ENCODE data around the gene ZACN.
A peak's percentile ranks its signal among the peaks of the same experiment; 100 is the strongest.
"Not testable (repeated sequence)": the region's sequence is repeated elsewhere in the genome, so short reads cannot be mapped to it uniquely, and the experiment has no call there.

The ZACN gene

DNA sequence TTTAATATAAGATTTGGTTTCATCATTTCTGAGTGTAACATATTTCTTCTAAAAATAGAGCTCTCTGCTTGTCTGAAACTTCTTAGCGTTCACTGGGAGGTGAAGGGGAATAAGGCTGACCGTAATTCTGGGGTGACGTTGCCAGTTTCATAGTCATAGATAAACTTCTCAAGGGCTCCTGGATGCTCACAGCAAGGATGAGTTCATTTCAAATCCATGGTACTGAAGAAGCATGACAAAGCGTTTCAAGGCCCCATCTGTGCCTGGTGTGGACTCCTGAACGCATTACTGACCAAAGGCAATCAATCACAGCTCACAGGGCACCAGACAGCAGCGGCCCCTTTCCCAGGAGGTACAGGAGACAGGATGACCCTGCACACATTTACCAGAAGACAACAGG is 39.9 kb upstream of the ZACN start:
- Histone ChIP-seq H3K4me3 (no peak overlapping the region), H3K9me3 (ENCODE audit: low read depth, low read length) (no peaks in the 10 kb centered on the region), H3K36me3 (ENCODE audit: insufficient read depth, low read length) (peaks cover 51% of the 10 kb centered on the region), H3K27ac (0 out of 2 replicates have a peak overlapping the region, but pooled peaks have one; percentile 11), H3K9ac (ENCODE audit: insufficient read length) (no peak overlapping the region)
- DNase-seq (ENCODE audit: low read depth, low spot score): no peak
- TF ChIP-seq POLR2AphosphoS5 (IDR thresholded peaks at IDR 0.05; ENCODE audit: borderline replicate concordance, low read depth, low read length): no peak
- TF ChIP-seq FOXP2 (optimal IDR thresholded peaks at IDR 0.05; ENCODE audit: control extremely low read depth, extremely low read length, insufficient read depth): no peak
- TF ChIP-seq EZH2 (IDR thresholded peaks at IDR 0.05): no peak

GRCh38 chr17:76040376-76040775 is 38.6 kb upstream of the ZACN start:
- Histone ChIP-seq H3K9ac (ENCODE audit: insufficient read length) (no peak overlapping the region), H3K27ac (no peak overlapping the region), H3K36me3 (ENCODE audit: insufficient read depth, low read length) (peaks cover 64% of the 10 kb centered on the region), H3K9me3 (ENCODE audit: low read depth, low read length) (no peaks in the 10 kb centered on the region), H3K4me3 (no peak overlapping the region)
- DNase-seq (ENCODE audit: low read depth, low spot score): no peak
- TF ChIP-seq FOXP2 (optimal IDR thresholded peaks at IDR 0.05; ENCODE audit: control extremely low read depth, extremely low read length, insufficient read depth) (no peak), EZH2 (IDR thresholded peaks at IDR 0.05) (no peak), POLR2AphosphoS5 (IDR thresholded peaks at IDR 0.05; ENCODE audit: borderline replicate concordance, low read depth, low read length) (no peak)

- H3K4me3 ChIP-seq; H3K9ac ChIP-seq (ENCODE audit: insufficient read length); H3K27ac ChIP-seq; DNase-seq (ENCODE audit: low read depth, low spot score); H3K9me3 ChIP-seq (ENCODE audit: low read depth, low read length): not testable (repeated sequence)
- peaks cover 86% of the 10 kb centered on the region for H3K36me3 ChIP-seq (ENCODE audit: insufficient read depth, low read length)
These were observed 36.1 kb upstream of the ZACN start for GRCh38 chr17:76042868-76043267.

DNA sequence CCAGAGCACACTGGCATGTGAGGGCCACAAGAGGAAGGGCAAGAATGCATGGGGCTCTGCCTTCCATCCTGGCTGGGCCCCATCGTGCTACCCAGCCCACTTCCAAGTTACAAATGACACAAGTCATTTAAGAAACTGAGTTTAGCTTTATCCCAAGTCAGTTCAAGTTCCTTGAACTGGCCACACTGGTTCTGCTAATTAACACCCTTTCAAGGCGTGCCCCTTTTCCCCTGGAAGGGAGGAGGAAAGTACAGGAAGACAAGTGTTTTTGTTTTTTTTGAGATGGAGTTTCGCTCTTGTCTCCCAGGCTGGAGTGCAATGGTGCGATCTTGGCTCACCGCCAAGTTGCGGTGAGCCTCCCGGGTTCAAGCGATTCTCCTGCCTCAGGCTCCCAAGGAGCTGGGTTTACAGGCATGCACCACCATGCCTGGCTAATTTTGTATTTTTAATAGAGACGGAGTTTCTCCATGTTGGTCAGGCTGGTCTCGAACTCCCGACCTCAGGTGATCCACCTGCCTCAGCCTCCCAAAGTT is 34.4 kb upstream of the ZACN start:
- not testable (repeated sequence) for DNase-seq (ENCODE audit: low read depth, low spot score); H3K27ac ChIP-seq

GRCh38 chr17:76046064-76046463 is 32.9 kb upstream of the ZACN start:
- Histone ChIP-seq H3K4me3 (no peak overlapping the region), H3K27ac (no peak overlapping the region), H3K36me3 (ENCODE audit: insufficient read depth, low read length) (peaks cover 89% of the 10 kb centered on the region), H3K9ac (ENCODE audit: insufficient read length) (no peak overlapping the region), H3K9me3 (ENCODE audit: low read depth, low read length) (no peaks in the 10 kb centered on the region)
- no peak for DNase-seq (ENCODE audit: low read depth, low spot score)
- TF ChIP-seq POLR2AphosphoS5 (IDR thresholded peaks at IDR 0.05; ENCODE audit: borderline replicate concordance, low read depth, low read length) (no peak), EZH2 (IDR thresholded peaks at IDR 0.05) (no peak), FOXP2 (optimal IDR thresholded peaks at IDR 0.05; ENCODE audit: control extremely low read depth, extremely low read length, insufficient read depth) (no peak)

More for the DNA sequence above, 34.4 kb upstream of the ZACN start:
- H3K9me3 ChIP-seq (ENCODE audit: low read depth, low read length); H3K9ac ChIP-seq (ENCODE audit: insufficient read length); H3K4me3 ChIP-seq: not testable (repeated sequence)
- peaks cover 89% of the 10 kb centered on the region for H3K36me3 ChIP-seq (ENCODE audit: insufficient read depth, low read length)

DNA sequence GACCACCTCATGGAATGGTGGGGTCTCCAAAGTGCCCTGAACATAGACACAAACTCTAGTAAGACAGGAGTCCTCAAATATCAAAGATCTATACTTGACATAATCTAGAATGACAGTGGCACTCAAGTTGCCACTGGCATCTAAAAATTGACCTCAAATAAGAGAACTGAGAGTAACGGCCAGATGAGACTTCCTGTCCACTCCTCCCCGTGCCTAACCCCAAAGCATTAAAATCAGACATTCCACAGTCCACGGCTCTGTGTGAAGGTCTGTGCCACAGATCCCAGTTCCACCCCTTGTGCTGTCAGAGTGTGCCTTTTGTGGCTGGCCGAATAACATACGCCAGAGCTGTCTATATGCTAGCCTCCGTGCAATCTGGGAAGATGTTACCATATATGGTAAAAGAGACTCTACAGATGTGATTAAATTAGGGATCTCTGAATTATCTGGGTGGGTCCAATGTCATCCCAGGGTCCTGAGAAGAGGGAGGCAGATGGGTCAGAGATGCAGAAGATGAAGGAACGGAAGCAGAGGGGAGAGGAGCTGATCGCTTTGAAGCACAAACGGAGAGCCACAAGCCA is 30.9 kb upstream of the ZACN start:
- Histone ChIP-seq H3K9ac (ENCODE audit: insufficient read length) (no peak overlapping the region), H3K9me3 (ENCODE audit: low read depth, low read length) (no peaks in the 10 kb centered on the region), H3K4me3 (no peak overlapping the region), H3K36me3 (ENCODE audit: insufficient read depth, low read length) (peaks cover 86% of the 10 kb centered on the region), H3K27ac (no peak overlapping the region)
- DNase-seq (ENCODE audit: low read depth, low spot score): no peak
- TF ChIP-seq POLR2AphosphoS5 (IDR thresholded peaks at IDR 0.05; ENCODE audit: borderline replicate concordance, low read depth, low read length) (no peak), FOXP2 (optimal IDR thresholded peaks at IDR 0.05; ENCODE audit: control extremely low read depth, extremely low read length, insufficient read depth) (no peak), EZH2 (IDR thresholded peaks at IDR 0.05) (no peak)

- H3K9ac ChIP-seq (ENCODE audit: insufficient read length): no peak overlapping the region
- TF ChIP-seq EZH2 (IDR thresholded peaks at IDR 0.05) (no peak), FOXP2 (optimal IDR thresholded peaks at IDR 0.05; ENCODE audit: control extremely low read depth, extremely low read length, insufficient read depth) (no peak), POLR2AphosphoS5 (IDR thresholded peaks at IDR 0.05; ENCODE audit: borderline replicate concordance, low read depth, low read length) (no peak)
- H3K27ac ChIP-seq: no peak overlapping the region
- peaks cover 86% of the 10 kb centered on the region for H3K36me3 ChIP-seq (ENCODE audit: insufficient read depth, low read length)
- no peaks in the 10 kb centered on the region for H3K9me3 ChIP-seq (ENCODE audit: low read depth, low read length)
- DNase-seq (ENCODE audit: low read depth, low spot score): no peak
- no peak overlapping the region for H3K4me3 ChIP-seq
These were observed 30.3 kb upstream of the ZACN start for GRCh38 chr17:76048711-76049110.

DNA sequence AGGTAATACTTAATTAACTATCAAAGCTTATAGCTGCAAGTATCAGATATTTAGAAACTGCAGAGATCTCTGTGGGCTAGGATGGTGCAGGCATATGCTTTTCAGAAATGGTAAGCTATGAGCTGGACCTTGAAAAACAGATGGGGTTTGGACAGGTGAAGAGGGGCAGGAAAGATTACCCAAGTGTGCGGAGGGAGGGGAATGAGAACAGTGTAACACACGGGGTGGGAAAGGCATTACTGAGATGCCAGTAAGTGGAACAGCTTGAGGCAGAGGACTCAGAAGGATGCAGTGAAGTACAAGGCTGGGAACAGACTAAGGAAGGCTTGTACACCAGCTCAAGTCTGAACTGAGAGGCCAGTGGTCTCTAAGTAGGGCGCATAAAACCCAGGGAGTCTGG is 29.7 kb upstream of the ZACN start:
- H3K4me3 ChIP-seq: no peak overlapping the region
- no peaks in the 10 kb centered on the region for H3K9me3 ChIP-seq (ENCODE audit: low read depth, low read length)
- peaks cover 85% of the 10 kb centered on the region for H3K36me3 ChIP-seq (ENCODE audit: insufficient read depth, low read length)
- DNase-seq (ENCODE audit: low read depth, low spot score): no peak
- H3K27ac ChIP-seq: no peak overlapping the region
- no peak overlapping the region for H3K9ac ChIP-seq (ENCODE audit: insufficient read length)
- TF ChIP-seq POLR2AphosphoS5 (IDR thresholded peaks at IDR 0.05; ENCODE audit: borderline replicate concordance, low read depth, low read length) (no peak), FOXP2 (optimal IDR thresholded peaks at IDR 0.05; ENCODE audit: control extremely low read depth, extremely low read length, insufficient read depth) (no peak), EZH2 (IDR thresholded peaks at IDR 0.05) (no peak)

DNA sequence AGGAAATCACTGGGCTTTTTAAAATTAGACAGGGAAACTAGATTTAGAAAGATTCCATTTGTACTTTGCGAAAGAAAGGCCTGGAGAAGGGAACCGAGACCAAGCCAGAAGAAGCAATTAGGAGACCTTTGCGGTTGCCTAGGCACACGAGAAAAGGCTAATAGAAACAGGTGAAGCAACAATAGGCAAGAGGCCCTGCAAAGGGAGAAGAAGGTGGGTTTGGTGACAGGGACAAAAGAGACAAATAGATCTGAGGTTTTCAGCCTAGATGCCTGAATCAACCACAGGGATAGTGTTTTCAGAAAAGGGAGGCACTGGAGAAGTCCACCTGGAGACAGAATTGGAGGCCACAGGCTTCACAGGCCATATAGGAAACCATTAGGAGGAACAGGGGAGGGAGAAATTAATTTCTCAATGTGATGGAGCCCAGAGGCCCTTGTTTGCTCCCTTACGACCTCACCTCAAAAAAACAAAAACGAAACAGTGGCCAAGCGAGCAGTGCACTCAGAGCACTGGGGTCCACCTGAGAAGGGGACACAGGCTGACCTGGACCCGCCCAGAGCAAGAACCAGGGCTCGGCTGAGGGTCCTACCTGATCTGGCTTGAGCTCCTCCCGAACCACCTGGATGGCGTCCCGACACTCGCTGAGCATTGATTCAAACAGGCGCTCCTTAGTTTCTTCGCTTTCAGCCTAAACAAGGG is 29.0 kb upstream of the ZACN start:
- no peak overlapping the region for H3K27ac ChIP-seq
- H3K36me3 ChIP-seq (ENCODE audit: insufficient read depth, low read length): peaks cover 78% of the 10 kb centered on the region
- H3K9ac ChIP-seq (ENCODE audit: insufficient read length): no peak overlapping the region

More for the DNA sequence above, 29.0 kb upstream of the ZACN start:
- Histone ChIP-seq H3K9me3 (ENCODE audit: low read depth, low read length) (no peaks in the 10 kb centered on the region), H3K4me3 (no peak overlapping the region)
- no peak for DNase-seq (ENCODE audit: low read depth, low spot score)
- no peak for TF ChIP-seq EZH2 (IDR thresholded peaks at IDR 0.05)
- no peak for TF ChIP-seq POLR2AphosphoS5 (IDR thresholded peaks at IDR 0.05; ENCODE audit: borderline replicate concordance, low read depth, low read length)
- TF ChIP-seq FOXP2 (optimal IDR thresholded peaks at IDR 0.05; ENCODE audit: control extremely low read depth, extremely low read length, insufficient read depth): no peak

Measured in SK-N-MC (cell line).